NCI-H2227 (cell line): ENCODE data around the gene FAM124B.
"Not testable (repeated sequence)": the region's sequence is repeated elsewhere in the genome, so short reads cannot be mapped to it uniquely, and the experiment has no call there.

ENCODE experiments used
- DNase-seq: peaks from one replicate; lab custom pipeline; 2025; ENCODE audit not compliant: unreplicated experiment; lab: John Stamatoyannopoulos, UW

Gene FAM124B

DNA sequence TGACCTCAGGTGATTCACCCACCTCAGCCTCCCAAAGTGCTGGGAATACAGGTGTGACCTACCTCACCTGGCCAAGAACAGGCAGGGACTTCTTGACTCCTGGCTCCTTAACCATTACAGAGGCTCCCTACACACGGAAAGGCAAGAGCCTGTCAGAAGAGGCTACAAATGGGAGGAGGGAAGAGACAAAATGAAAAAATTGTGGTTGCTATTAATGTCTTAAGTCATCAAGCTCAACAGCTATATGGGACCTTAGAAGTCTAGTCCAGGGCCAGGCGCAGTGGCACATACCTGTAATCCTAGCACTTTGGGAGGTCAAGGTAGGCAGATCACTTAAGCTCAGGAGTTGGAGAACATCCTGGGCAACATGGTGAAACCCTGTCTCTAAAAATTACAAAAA is 11.5 kb upstream of the FAM124B start:
- DNase-seq: no peak

GRCh38 chr2:224412141-224413015 is 10.5 kb upstream of the FAM124B start:
- no peak for DNase-seq

DNA sequence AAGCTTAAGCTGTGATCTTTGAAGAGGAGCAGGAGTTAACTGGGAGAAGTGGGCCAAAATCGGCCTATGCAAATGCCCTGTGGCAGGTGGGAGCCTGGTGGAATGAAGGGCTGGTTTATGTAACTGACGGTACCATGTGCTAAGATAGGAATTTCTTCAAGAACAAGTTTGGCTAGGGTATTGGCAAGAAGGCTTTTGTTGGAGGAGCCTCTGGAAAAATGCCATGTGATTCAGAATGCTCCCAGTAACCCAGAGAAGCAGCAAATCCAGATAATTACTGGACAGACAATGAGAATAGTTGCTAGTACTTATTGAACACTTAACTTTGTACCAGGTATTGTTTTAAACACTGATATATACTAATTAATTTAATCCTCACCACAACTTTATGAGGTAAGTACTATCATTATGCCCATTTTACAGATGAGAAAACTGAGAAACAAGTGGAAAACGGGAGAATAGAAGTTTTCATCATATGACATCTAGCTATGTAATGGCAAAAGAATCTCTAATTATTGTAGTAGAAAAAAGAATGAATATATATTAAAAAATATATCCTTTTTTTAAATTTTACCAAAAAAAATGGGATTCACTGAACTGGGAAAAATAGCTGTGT is 9.1 kb upstream of the FAM124B start:
- no peak for DNase-seq

DNA sequence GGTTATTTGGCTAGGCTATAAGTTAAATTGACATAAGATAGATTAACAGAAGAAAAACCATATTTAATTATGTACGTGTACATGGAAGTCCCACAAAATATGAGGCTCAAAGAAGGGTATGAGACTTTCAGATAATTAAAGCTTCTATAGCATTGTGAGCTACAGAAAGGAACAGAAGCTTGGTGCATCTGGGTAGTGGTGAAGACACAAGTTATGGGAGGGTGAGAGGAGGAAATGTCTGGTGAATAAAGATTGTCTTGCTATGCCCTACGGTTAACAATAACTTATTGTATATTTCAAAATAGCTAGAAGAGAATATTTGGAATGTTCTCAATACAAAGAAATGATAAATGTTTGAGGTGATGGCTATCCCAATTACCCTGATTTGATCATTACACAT is 6.8 kb upstream of the FAM124B start:
- no peak for DNase-seq

GRCh38 chr2:224407241-224407701 is 5.4 kb upstream of the FAM124B start:
- DNase-seq: no peak

- no peak for DNase-seq
These were observed 4.0 kb upstream of the FAM124B start for GRCh38 chr2:224405841-224406370.

- DNase-seq: no peak
These were observed 3.5 kb upstream of the FAM124B start for GRCh38 chr2:224405412-224405811.

GRCh38 chr2:224404796-224405195 is 2.9 kb upstream of the FAM124B start:
- DNase-seq: no peak

- no peak for DNase-seq
These were observed 1.8 kb upstream of the FAM124B start for GRCh38 chr2:224403657-224404056.

DNA sequence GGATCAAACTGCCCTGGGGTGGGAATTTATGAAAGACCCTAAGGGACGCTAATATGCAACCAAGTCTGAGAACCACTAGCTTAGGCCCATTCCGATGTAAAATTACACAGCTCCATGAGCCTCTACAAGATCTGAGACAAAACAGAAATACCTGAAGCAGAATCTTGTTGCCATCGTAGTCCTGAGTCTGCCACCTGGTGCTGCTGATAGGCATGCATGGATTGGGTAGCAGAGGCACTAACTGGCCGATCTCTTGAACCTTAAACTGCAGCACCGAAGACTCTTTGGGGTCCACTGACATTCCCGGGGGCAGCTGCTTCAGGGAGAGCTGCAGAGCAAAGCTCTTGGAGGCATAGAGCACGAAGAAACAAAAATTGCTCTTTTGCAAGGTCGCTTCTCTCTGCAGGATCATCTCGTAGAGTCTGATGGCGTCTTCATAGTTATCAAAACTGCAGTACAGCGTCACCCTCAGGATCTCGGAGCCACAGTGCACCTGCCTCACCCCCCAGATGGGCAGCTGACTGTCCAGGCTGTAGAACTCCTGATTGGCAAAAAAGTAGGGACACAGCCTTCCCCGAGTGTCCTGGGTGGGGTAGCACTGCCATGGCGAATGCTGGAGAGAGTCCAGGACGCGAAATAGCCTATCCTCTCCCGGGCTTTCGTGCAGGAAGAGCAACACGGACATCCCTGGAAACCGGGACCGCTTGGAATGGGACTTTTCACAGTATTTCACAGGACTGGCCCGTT is 848 bp downstream of the FAM124B start:
- DNase-seq: no peak

DNA sequence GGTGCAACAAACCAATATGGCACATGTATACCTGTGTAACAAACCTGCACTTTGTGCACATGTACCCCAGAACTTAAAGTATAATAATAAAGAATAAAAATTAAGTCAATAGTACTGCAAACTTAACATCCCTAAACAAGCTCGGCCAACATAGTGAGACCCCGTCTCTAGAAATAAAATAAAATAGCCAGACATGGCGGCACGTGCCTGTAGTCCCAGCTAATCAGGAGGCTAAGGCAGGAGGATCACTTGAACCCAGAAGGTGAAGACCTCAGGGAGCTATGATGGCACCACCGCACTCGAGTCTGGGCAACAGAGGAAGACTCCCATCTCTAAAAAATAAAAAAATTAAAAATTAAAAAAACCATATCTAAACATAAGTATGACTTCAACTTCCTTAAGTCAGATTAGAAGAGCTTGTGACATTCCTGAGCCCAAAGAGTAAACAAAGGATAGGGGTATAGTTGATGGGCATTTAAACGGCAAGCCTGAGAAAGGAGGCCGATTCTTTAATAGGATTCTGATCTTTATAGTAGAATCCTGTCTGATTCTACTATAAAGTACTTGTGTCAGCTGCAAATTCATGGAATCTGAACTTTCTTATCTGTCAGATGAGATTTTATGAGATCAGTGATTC is 1.6 kb downstream of the FAM124B start:
- DNase-seq: no peak

- DNase-seq: no peak
These were observed 3.6 kb downstream of the FAM124B start for GRCh38 chr2:224398289-224398688.

- DNase-seq: not testable (repeated sequence)
These were observed 4.8 kb downstream of the FAM124B start for GRCh38 chr2:224397100-224397499.

DNA sequence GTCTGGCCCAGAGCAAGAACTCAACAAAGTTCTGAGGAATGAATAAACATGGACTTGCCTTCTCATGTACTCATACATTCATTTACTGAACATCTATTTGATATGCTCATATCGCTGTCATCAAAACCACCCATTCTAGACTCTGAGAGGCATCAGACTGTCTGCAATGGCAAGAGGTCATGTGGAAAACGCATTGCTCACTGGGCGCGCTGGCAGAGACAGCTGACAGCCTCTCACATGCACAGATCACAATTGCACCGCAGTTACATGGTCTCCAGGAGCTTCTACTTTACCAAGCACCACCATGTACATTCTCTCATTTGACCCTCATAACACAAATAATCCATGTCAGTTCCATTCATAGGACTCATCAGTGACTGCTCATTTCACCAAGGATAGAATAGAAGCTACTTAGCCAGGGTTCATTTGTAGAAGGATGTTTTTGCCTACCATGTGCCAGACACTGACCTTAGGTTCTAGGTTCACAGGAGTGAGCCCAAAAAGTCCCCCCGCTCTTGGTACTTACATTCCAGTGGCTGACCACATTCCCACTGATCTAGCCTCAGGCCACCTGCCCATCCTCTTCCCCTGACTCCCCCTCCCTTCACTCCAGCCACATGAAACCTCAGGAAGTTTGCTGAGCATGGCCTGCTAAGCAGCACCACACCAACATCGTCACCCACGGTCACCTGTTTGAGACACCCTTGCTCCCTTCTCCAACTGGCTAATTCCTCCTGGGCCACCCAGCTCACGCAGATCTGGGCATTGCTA is 6.1 kb downstream of the FAM124B start:
- no peak for DNase-seq

- DNase-seq: no peak
These were observed 8.6 kb downstream of the FAM124B start for GRCh38 chr2:224393157-224393872.

DNA sequence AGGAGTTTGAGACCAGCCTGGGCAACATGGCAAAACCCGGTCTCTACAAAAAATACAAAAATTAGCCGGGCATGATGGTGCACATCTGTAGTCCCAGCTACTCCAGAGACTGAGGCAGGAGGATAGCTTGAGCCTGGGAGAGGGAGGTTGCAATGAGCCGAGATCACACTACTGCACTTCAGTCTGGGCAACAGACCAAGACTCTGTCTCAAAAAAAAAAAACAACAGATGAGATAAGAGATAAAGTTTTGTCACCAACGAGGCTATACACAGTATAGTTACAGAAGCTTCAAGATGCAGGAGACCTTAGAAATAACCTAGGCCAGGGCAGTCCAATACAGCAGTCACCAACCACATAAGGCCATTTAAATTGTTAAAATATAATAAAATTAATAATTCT is 9.4 kb downstream of the FAM124B start:
- no peak for DNase-seq

GRCh38 chr2:224389317-224389716 is 12.6 kb downstream of the FAM124B start:
- no peak for DNase-seq

DNA sequence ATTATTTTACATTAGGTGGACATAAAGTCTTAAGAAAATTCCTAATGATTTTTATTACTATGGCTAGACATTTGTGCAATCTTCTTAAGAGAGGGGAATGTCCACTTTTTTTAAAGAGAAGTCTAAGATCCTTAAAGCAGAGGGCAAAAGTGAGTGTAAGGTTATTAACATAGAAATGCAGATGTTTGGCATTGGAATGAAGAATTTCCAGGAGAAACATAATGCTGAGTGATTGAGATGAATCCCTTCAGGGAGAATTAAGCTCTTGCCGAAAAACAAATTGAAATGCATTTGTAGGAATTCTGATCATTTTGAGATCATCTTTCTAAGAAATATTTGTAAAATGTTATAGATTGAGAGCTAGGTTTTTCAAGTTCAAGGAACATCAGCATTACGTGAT is 15.0 kb downstream of the FAM124B start:
- no peak for DNase-seq

GRCh38 chr2:224382973-224383555 is 18.8 kb downstream of the FAM124B start:
- no peak for DNase-seq
